SW 1271 (cell line): ENCODE results near the gene SOX12.
"Not testable (repeated sequence)": the region's sequence is repeated elsewhere in the genome, so short reads cannot be mapped to it uniquely, and the experiment has no call there.

Source experiments
- DNase-seq, 2 experiments: peaks; one replicate each; lab custom pipeline; 2025; lab: John Stamatoyannopoulos, UW

SOX12 gene

GRCh38 chr20:328975-329695 lies 3.8 kb downstream of the SOX12 start:
- DNase-seq: no peak

GRCh38 chr20:329851-330232 lies 4.5 kb downstream of the SOX12 start:
- no peak for DNase-seq

GRCh38 chr20:330233-331149 lies 5.1 kb downstream of the SOX12 start:
- peak; percentile 54 to 64 for DNase-seq

- DNase-seq: no peak
These were observed 9.2 kb downstream of the SOX12 start for GRCh38 chr20:334578-334977.

- DNase-seq: not testable (repeated sequence)
These were observed 10.7 kb downstream of the SOX12 start for GRCh38 chr20:336040-336439.

- peak; percentile 91 for DNase-seq
These were observed 16.3 kb downstream of the SOX12 start for GRCh38 chr20:341682-342081.

- DNase-seq: no peak
These were observed 17.8 kb downstream of the SOX12 start for GRCh38 chr20:343107-343506.

- no peak for DNase-seq
These were observed 20.8 kb downstream of the SOX12 start for GRCh38 chr20:346033-346639.

GRCh38 chr20:346640-347316 lies 21.4 kb downstream of the SOX12 start, which contains the start of gene NRSN2:
Gene NRSN2, plus strand, starts transcription at chr20:347111. Its CDS starts 2,533 bp downstream, at chr20:349644.
- peak; percentile 76 to 83 for DNase-seq

- DNase-seq: no peak
These were observed 21.9 kb downstream of the SOX12 start for GRCh38 chr20:347317-347639.

- DNase-seq: peak; percentile 91 to 96
These were observed 22.5 kb downstream of the SOX12 start for GRCh38 chr20:347640-348484.

GRCh38 chr20:348972-349841 lies 23.9 kb downstream of the SOX12 start:
- no peak for DNase-seq

GRCh38 chr20:353166-353565 lies 27.8 kb downstream of the SOX12 start:
- no peak for DNase-seq

- peak; percentile 52 to 82 for DNase-seq
These were observed 29.1 kb downstream of the SOX12 start for GRCh38 chr20:354298-354977.

- not testable (repeated sequence) for DNase-seq
These were observed 30.8 kb downstream of the SOX12 start for GRCh38 chr20:356154-356553.

GRCh38 chr20:356745-357144 lies 31.4 kb downstream of the SOX12 start:
- DNase-seq: no peak

- DNase-seq: no peak
These were observed 33.7 kb downstream of the SOX12 start for GRCh38 chr20:358891-359555.

GRCh38 chr20:361561-361960 lies 36.2 kb downstream of the SOX12 start:
- DNase-seq: no peak
